Mesodermal cell (in vitro differentiated cells): ENCODE data around the gene DIP2C.

Source experiments
- H3K27ac ChIP-seq: 2 replicates; pipeline ENCODE4 v1.7.0; 2013; ENCODE audit warnings: mild to moderate bottlenecking, low read depth, low read length, moderate library complexity; ENCODE audit not compliant: severe bottlenecking
- H3K36me3 ChIP-seq: 2 replicates; pipeline ENCODE4 v1.7.1; 2013; ENCODE audit warnings: mild to moderate bottlenecking, low read length, moderate library complexity; ENCODE audit not compliant: control insufficient read depth, insufficient read depth
- H3K4me1 ChIP-seq: one replicate; pipeline ENCODE4 v1.7.1; 2013; ENCODE audit warnings: mild to moderate bottlenecking, low read length; ENCODE audit not compliant: insufficient read depth, control insufficient read depth, poor library complexity, severe bottlenecking
- H3K4me3 ChIP-seq: 2 replicates; pipeline ENCODE4 v1.7.0; 2013; ENCODE audit warnings: low read length, control low read depth, mild to moderate bottlenecking; ENCODE audit not compliant: insufficient read depth, poor library complexity, severe bottlenecking; ENCODE audit errors: extremely low read depth
- H3K9me3 ChIP-seq: 2 replicates; pipeline ENCODE4 v1.7.1; 2013; ENCODE audit warnings: mild to moderate bottlenecking, low read length, moderate library complexity; ENCODE audit not compliant: control insufficient read depth
- WGBS, 2 experiments: methylation state at CpG; one replicate each; pipeline ENCODE4 v1.1.5; 2013; ENCODE audit warnings: missing lambda C conversion rate in 2 of 2; ENCODE audit not compliant: insufficient coverage in 2 of 2; 5-methylcytosine and 5-hydroxymethylcytosine counted together

The DIP2C gene

DNA sequence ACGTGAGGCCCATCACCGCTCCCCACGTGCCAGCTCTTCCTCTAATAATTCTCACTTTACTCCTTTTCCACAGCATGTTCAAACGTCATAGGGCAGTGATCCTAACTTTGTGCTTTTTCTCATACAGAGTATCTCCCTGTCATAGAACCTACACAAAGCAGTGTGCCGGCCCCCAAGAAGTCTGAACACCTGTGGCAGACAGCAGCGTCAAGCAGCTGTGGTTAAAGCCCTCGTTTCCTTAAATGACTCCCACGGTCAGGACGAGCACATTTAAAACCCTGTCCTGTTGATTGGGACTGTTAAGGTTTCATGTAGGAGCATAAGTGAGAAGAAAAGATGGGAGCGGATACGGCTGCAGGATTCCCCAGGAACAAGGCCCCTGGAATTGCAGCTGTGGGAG, 267.2 kb downstream of the DIP2C start:
- Histone ChIP-seq H3K36me3 (peaks cover 25% of the 10 kb centered on the region), H3K27ac (no peak overlapping the region), H3K4me1 (no peaks in the 10 kb centered on the region), H3K9me3 (no peaks in the 10 kb centered on the region), H3K4me3 (no peak overlapping the region)
- WGBS, 2 experiments, result 84 to 87% methylated on average over 9 to 11 of the region's 11 CpGs

DNA sequence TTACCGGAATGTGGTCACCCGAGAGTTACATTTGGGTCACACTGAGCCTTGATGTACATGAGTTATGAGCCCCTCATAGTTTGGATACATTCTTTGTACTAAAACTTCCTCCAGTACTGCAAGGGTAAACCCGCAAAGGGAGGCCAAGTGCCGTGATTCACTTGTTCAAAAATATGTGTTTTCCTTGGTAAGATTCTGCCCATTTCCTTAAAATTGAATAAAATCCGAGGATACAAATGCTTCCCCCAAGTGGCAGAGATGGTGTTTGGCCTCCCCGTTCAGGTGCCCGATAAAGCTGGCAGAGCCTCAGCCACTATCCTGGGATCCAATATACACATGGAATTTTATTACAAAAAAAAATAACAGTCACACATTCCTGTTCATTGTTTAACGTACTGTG, 268.3 kb downstream of the DIP2C start:
- Histone ChIP-seq H3K36me3 (peaks cover 25% of the 10 kb centered on the region), H3K4me3 (no peak overlapping the region), H3K27ac (no peak overlapping the region), H3K4me1 (peaks cover 3% of the 10 kb centered on the region), H3K9me3 (no peaks in the 10 kb centered on the region)
- WGBS, 2 experiments, result 97 to 100% methylated on average over 6 of the region's 8 CpGs

DNA sequence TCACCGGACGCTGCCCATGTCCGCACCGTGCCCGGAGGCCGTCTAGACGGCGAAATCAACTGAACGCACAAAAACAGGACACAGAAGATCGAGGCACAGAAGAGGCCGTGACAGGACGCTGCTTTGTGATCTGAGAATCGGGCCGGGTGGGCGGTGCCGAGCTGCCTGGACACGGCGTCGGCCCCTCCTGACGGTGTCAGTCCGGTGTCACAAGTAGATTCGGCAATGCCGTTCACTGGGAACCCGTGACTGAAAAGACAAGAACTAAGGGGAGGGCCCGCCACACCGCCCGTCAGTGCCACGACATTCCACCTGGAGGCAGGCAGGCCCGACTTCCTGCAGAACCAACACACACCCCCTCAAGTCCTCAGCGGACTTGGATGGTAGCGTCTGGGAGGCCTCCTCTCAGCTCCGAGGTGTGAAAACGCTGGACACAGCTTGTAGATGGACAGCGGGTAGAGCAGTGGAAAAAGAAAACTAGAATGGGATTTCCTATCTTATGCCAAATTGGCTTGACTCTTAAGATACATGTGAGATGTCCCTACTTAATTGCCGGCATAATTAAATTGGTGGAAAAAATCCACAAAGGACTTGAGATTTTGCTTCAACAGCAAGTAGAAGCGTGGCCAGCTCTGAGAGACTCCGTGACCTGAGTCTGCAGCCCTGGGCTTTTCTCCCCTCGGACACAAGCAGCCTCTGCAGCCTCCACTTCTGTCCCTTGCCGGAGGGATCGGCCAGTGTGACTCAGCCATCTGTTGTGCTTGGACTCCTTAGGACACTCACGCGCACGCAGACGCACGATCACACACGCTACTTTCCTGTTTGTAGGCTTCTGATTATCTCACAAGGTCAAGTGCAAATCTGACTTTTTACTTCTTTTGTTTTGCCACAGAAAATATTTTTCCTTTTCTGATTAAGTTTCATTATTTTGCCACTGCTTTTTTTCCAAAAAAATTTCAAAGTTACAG, 269.0 kb downstream of the DIP2C start:
- no peak overlapping the region for H3K4me3 ChIP-seq
- H3K4me1 ChIP-seq, result peaks cover 4% of the 10 kb centered on the region
- 94% methylated on average over 37 to 43 of the region's 46 CpGs for WGBS, 2 experiments
- H3K9me3 ChIP-seq, result no peaks in the 10 kb centered on the region
- no peak overlapping the region for H3K27ac ChIP-seq
- peaks cover 27% of the 10 kb centered on the region for H3K36me3 ChIP-seq

DNA sequence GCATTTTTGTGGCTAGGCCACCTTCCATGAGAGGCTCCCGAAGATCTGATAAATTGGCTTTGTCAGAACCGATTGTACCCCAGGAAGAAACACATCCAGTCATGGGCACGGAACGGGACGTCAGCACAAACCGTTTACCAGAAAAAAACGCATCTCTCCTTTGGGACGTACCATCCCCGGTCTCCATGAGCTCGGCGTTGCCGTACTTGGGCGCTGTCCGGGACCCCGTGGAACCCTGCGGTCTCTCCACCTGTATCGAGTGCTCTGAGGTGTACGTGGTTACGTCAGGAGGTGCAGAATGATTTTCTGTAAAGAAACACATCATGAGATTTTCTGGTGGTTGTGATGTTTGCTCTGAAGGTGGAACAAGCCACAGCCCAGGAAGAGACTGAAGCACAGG, 270.6 kb downstream of the DIP2C start:
- no peaks in the 10 kb centered on the region for H3K9me3 ChIP-seq
- H3K4me3 ChIP-seq, result no peak overlapping the region

DNA sequence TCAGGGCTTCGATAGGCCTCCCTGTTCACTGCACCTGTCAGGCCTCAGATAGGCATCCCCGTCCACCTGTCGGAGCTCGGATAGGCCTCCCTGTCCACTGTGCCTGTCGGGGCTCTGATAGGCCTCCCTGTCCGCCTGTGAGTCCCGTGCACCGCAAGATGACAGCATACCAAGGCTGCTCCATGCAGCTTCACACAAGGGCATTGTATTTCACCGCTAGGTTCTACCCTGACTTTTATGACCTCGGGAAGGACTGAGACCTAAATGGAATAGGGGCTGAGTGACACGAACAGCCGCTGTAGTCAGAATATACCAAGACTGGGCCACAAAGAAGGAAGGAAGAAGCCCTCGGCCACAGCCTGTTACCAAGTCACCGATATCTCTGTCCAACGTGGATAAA, 271.2 kb downstream of the DIP2C start:
- H3K36me3 ChIP-seq, result peaks cover 43% of the 10 kb centered on the region
- no peak overlapping the region for H3K27ac ChIP-seq
- H3K4me1 ChIP-seq, result peaks cover 4% of the 10 kb centered on the region
- no peaks in the 10 kb centered on the region for H3K9me3 ChIP-seq
- WGBS, 2 experiments, result 87 to 91% methylated on average over 14 of the region's 15 CpGs
- no peak overlapping the region for H3K4me3 ChIP-seq

More for the DNA sequence above, 270.6 kb downstream of the DIP2C start:
- no peak overlapping the region for H3K27ac ChIP-seq
- H3K4me1 ChIP-seq, result peaks cover 4% of the 10 kb centered on the region
- H3K36me3 ChIP-seq, result peaks cover 36% of the 10 kb centered on the region
- 94 to 95% methylated on average over 19 of the region's 19 CpGs for WGBS, 2 experiments

DNA sequence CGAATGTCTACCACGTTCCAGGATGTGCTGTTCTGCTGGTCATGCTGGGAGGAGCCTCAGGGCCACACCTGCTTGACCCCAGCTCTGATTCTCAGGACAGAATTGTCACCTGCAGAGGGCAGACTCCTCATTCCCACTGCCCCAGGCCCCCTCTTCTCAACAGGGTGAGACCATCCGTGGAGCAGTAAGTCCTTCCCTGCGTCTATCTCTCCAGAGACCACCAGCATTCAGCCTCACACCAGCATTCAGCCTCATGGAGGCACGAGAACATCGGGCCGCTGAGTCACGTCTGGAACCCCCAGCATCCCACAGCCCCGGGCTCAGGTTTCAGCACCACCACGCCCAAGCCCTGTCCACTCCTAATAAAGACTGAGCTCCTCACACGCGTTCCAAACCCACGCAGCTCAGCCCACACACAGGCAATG, 273.4 kb downstream of the DIP2C start:
- 69 to 72% methylated on average over 9 to 13 of the region's 13 CpGs for WGBS, 2 experiments
- peaks cover 4% of the 10 kb centered on the region for H3K4me1 ChIP-seq
- no peak overlapping the region for H3K27ac ChIP-seq
- no peaks in the 10 kb centered on the region for H3K9me3 ChIP-seq
- H3K4me3 ChIP-seq, result no peak overlapping the region
- peaks cover 43% of the 10 kb centered on the region for H3K36me3 ChIP-seq

DNA sequence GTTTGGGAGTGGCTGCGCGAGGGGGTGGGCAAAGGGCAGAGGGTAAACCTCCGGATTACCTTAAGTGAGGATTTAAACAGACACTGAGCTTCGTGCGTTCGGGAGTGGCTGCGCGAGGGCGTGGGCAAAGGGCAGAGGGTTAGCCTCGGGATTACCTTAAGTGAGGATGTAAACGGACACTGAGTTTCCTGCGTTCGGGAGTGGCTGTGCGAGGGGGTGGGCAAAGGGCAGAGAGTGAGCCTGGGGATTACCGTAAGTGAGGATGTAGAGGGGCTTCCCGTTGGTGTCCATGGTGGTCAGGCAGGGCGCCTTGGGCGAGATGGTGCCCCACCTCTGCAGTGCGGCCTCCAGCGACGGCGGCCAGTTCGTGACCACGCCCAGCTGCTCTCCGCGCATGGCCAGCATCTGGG, 275.8 kb downstream of the DIP2C start:
- Histone ChIP-seq H3K27ac (no peak overlapping the region), H3K9me3 (no peaks in the 10 kb centered on the region), H3K4me1 (peaks cover 4% of the 10 kb centered on the region), H3K36me3 (peaks cover 37% of the 10 kb centered on the region), H3K4me3 (no peak overlapping the region)
- WGBS, 2 experiments, result 95 to 96% methylated on average over 20 to 21 of the region's 26 CpGs

DNA sequence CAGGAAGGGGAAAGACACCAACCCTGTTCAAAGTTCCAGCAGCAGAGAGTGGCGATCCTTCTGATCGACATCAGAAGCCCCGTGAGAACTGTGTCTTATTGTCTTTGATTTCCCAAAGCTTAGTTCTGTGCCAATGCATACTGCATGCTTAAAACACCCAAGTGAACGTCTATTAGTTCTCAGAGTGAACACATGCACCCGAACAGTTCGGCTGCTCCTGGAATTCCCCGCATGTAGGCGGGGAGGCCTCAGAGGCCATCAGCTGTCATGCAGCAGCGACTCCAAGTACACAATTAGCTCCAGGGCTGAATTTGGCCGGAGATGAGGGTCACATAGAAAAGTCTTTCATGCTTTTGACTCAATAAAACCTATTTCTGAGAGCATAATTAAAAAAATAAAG, 277.4 kb downstream of the DIP2C start:
- no peak overlapping the region for H3K27ac ChIP-seq
- WGBS, 2 experiments, result 87 to 90% methylated on average over 9 to 10 of the region's 10 CpGs
- H3K36me3 ChIP-seq, result peaks cover 52% of the 10 kb centered on the region

DNA sequence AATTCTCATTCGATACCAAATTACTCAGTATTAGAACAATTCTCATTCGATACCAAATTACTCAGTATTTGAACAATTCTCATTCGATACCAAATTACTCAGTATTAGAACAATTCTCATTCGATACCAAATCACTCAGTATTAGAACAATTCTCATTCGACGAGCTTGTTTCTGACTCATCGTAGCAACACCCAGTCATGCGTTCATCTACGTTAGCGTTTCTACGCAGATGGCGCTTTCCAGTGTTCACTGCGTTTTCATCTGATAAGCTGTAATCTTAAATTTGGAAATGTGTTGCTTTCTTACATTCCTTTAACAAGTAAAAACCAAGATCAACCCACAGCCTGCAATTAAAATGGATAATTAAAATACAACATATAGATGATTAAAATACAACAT, 277.9 kb downstream of the DIP2C start:
- no peaks in the 10 kb centered on the region for H3K9me3 ChIP-seq
- peaks cover 4% of the 10 kb centered on the region for H3K4me1 ChIP-seq
- H3K4me3 ChIP-seq, result no peak overlapping the region
- H3K27ac ChIP-seq, result no peak overlapping the region
- peaks cover 57% of the 10 kb centered on the region for H3K36me3 ChIP-seq
- WGBS, 2 experiments, result 95 to 96% methylated on average over 10 to 11 of the region's 13 CpGs

More for the DNA sequence above, 277.4 kb downstream of the DIP2C start:
- Histone ChIP-seq H3K9me3 (no peaks in the 10 kb centered on the region), H3K4me1 (peaks cover 4% of the 10 kb centered on the region), H3K4me3 (no peak overlapping the region)

DNA sequence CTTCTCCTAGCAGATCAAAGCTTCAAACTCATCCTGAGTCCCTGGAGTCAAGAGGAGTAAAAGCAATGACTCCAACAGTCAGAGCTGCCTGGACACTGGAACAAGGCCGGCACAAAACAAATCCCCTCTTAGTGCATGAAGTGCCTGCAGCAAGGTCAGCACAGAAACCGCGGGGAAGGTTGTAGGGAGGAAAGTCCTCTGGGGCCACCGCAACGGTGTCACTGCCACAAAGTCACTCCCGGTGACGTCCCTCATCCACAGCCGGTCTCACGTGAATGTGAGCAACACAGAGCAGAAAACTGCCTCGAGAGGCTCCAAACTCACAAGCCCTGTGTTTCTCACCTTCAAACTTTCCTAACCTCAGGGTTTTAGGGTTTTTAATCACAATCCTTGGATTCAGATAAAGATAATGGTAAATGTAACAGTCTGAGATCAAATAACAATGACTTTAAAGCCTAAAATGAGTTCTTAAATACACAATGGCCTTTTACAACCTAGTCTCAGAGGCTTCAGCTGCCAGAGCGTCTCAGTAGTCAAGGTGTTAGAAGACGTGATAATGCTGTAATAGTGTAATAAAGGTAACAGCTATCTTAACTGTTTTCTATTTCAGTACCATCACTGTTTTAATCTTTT, 279.9 kb downstream of the DIP2C start:
- Histone ChIP-seq H3K4me3 (no peak overlapping the region), H3K9me3 (no peaks in the 10 kb centered on the region), H3K27ac (no peak overlapping the region), H3K4me1 (no peaks in the 10 kb centered on the region), H3K36me3 (peaks cover 63% of the 10 kb centered on the region)
- 92 to 98% methylated on average over 6 to 8 of the region's 12 CpGs for WGBS, 2 experiments
